Left colon (tissue), 2 donors: ENCODE results near the gene MTARC2. TPM values are rescaled to one million over a fixed set of nuclear protein-coding genes. Genes with fewer than 3 reads are reported as not detected.

Experiments
- total RNA-seq, 2 donors: library from RNA; stranded (reverse); fragmentation: NEBNext Ultra II Directional; extraction: Animal tissue kit (Norgen Biotek cat#: 25700); gene quantifications; one replicate each; pipeline ENCODE4 v1.2.1, GENCODE V29; 2021
- donor health status: DM: no; HTN: no; CAD: no.
- donor health status: DM: yes; HTN: yes; CAD: no.

Gene MTARC2
- total RNA-seq, 2 donors from 2014 or later, result 36.2 to 40.0 TPM

Other genes starting within 250 kb of the MTARC2 start
- gene MARK1, start 220.2 kb upstream of the MTARC2 start, total RNA-seq, result 1 to 10 TPM; 1.0 to 4.4 TPM
- gene C1orf115, start 58.0 kb upstream of the MTARC2 start, total RNA-seq, result 10 to 100 TPM; 65.8 to 91.6 TPM
- 10 to 100 TPM; 27.3 to 35.2 TPM for gene MTARC1, start 38.6 kb downstream of the MTARC2 start, total RNA-seq
- 10 to 100 TPM in 1 of 2 donors, 1 to 10 TPM in 1; 3.1 to 12.3 TPM for gene HLX, start 131.1 kb downstream of the MTARC2 start, total RNA-seq